Bronchial epithelial cell (primary cell): Measurements from ENCODE around the gene RBM47. TPM values are rescaled to one million over a fixed set of nuclear protein-coding genes. Genes with fewer than 3 reads are reported as not detected.
A peak's percentile ranks its signal among the peaks of the same experiment; 100 is the strongest.

ENCODE experiments used
- DNase-seq: peaks from one replicate; pipeline ENCODE4 v3.0.0-alpha.2; 2010; ENCODE audit warnings: low read depth
- FAIRE-seq: peaks from 2 replicates; lab custom pipeline; 2011; peaks lifted over from hg19 to GRCh38; lab: Jason Lieb, UNC
- H3K27me3 ChIP-seq: 2 replicates; pipeline ENCODE4 v1.5.1; 2011; ENCODE audit warnings: low read length; ENCODE audit not compliant: control insufficient read depth, insufficient read depth
- H3K36me3 ChIP-seq: 2 replicates; pipeline ENCODE4 v1.5.1; 2011; ENCODE audit warnings: low read length; ENCODE audit not compliant: control insufficient read depth, insufficient read depth
- H3K4me3 ChIP-seq: 2 replicates; pipeline ENCODE4 v1.5.1; 2011; ENCODE audit warnings: mild to moderate bottlenecking, low read depth, low read length, control low read depth
- total RNA-seq: library from RNA; depleted of rRNA; stranded (reverse); fragments of >200 nt; gene quantifications from 2 replicates; pipeline ENCODE4 v1.2.1, GENCODE V29; 2014
- TF ChIP-seq, protein P1 (sequence below): IDR thresholded peaks from 2 replicates; pipeline ENCODE4 v1.5.1; 2011; ENCODE audit warnings: mild to moderate bottlenecking, moderate library complexity, low read length, control low read depth, inconsistent platforms; ENCODE audit not compliant: insufficient read depth, severe bottlenecking

Gene RBM47
- total RNA-seq, 1 donor from 2014 or later: 35.0 TPM

DNA sequence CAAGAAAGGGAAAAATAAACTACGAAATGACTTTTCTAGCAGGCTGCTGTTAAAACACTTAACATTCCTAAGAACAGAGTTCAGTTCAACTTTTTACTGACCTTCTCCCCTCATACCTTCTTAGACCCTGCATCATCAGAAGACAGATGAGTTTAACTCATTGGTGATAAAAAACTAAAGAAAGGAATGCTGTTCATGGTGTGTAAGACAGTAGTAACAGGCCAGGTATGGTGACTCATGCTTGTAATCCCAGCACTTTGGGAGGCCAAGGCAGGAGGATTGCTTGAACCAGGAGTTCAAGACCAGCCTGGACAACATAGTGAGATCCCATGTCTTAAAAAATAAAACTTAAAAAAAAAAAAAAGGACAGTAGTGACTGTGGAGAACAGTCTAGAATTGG is 16.2 kb downstream of the RBM47 start:
- H3K27me3 ChIP-seq: no peaks in the 10 kb centered on the region
- H3K4me3 ChIP-seq: no peak overlapping the region
- FAIRE-seq: no peak
- no peak for DNase-seq
- TF ChIP-seq, protein P1, sequence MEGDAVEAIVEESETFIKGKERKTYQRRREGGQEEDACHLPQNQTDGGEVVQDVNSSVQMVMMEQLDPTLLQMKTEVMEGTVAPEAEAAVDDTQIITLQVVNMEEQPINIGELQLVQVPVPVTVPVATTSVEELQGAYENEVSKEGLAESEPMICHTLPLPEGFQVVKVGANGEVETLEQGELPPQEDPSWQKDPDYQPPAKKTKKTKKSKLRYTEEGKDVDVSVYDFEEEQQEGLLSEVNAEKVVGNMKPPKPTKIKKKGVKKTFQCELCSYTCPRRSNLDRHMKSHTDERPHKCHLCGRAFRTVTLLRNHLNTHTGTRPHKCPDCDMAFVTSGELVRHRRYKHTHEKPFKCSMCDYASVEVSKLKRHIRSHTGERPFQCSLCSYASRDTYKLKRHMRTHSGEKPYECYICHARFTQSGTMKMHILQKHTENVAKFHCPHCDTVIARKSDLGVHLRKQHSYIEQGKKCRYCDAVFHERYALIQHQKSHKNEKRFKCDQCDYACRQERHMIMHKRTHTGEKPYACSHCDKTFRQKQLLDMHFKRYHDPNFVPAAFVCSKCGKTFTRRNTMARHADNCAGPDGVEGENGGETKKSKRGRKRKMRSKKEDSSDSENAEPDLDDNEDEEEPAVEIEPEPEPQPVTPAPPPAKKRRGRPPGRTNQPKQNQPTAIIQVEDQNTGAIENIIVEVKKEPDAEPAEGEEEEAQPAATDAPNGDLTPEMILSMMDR: no peak
- H3K36me3 ChIP-seq: peaks cover 4% of the 10 kb centered on the region

DNA sequence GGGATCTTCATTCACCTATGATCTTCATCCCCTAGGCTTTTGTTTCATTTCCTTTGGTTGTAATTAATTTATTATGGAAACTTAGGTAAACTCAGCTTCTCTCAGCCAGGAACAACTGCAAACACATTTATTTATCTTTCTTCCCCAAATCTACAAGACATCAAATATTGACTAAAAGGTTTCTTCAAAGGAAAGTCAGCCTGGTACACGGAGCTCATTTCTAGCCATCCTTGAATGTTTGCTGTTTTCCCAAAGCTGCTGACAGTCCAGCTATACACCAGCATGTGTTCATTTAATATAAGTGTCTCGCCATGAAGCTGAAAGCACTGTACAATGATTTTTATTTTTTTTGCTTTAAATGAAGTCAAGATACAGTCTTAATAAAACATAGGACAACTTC is 16.8 kb downstream of the RBM47 start:
- DNase-seq: no peak
- no peak overlapping the region for H3K4me3 ChIP-seq
- TF ChIP-seq, protein P1: no peak
- peaks cover 4% of the 10 kb centered on the region for H3K36me3 ChIP-seq
- H3K27me3 ChIP-seq: no peaks in the 10 kb centered on the region
- FAIRE-seq: no peak

DNA sequence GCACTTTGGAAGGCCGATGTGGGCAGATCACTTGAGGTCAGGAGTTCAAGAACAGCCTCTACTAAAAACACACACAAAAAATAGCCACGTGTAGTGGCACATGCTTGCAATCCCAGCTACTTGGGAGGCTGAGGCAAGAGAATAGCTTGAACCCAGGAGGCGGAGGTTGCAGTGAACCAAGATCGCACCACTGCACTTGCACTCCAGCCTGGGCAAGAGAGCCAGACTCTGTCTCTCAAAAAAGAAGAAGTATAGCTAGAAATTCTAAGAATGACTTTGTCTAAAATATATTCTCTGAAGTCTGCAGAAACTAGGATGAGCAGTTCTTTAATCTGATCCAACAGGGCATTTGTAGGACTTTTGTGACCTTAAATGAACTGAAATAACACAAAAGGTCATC is 17.4 kb downstream of the RBM47 start:
- Histone ChIP-seq H3K36me3 (peaks cover 4% of the 10 kb centered on the region), H3K27me3 (no peaks in the 10 kb centered on the region), H3K4me3 (no peak overlapping the region)
- FAIRE-seq (no peak), DNase-seq (no peak)
- TF ChIP-seq, protein P1: no peak

DNA sequence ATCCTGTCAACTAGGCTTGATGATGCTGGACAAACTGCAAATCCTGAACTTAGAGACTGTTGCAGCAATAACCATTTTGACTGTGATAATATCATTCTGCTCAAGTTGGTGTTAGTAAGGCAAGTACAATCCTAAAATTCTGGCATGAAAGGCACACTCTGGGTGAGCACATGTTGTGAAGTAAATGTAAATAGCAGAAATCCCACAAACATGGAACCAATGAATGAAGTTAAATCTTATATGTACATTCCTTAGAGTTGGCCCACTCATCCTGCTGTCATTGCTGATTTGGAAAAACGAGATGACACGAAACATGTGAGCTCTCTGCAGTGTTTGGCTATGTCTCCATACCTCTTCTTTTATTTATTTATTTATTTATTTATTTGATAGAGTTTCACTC is 21.0 kb downstream of the RBM47 start:
- TF ChIP-seq, protein P1: no peak
- FAIRE-seq: no peak

DNA sequence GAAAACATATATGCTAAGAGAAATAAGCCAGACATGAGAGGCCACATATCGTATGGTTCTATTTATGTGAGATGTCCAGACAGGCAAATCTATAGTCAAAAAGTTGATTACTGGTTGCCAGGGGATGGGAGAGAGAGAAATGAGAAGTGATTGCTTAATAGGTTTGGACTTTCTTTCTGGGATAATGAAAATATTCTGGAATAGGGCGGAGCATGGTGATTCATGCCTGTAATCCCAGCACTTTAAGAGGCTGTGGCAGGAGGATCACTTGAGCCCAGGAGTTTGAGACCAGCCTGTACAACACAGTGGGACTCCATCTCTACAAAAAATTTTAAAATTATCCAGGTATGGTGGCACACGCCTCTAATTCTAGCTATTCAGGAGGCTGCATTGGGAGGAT is 22.4 kb downstream of the RBM47 start:
- Histone ChIP-seq H3K27me3 (no peaks in the 10 kb centered on the region), H3K4me3 (no peak overlapping the region), H3K36me3 (peaks cover 4% of the 10 kb centered on the region)
- DNase-seq (peak; percentile 60), FAIRE-seq (no peak)
- TF ChIP-seq, protein P1: no peak

More for the DNA sequence above, 21.0 kb downstream of the RBM47 start:
- Histone ChIP-seq H3K4me3 (no peak overlapping the region), H3K27me3 (no peaks in the 10 kb centered on the region), H3K36me3 (peaks cover 4% of the 10 kb centered on the region)
- no peak for DNase-seq

DNA sequence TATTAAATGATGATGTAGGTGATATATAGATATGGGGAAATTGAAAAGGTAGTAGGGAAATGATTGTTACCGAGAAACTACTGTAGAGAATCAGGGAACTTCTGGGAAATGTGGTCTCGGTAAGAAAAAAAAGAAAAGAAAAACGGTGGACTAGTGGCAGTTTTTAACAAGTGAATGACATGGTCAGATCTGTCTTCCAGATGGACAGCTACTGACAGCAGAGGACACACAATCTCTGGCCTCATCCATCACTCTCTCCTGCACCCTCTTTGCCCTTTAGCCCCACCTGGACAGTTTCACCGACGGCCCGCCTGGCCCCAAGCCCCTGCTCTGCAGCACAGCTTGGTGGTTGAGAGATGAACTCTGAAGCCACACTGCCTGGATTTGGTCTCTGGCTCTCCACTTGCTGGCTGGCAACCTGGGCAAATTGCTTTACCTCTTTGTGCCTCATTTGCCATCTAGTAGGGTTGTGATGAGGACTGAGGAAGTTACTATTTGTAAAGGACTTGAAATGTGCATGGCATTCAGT is 23.4 kb downstream of the RBM47 start:
- TF ChIP-seq, protein P1: no peak
- Histone ChIP-seq H3K4me3 (no peak overlapping the region), H3K27me3 (no peaks in the 10 kb centered on the region), H3K36me3 (peaks cover 4% of the 10 kb centered on the region)
- no peak for FAIRE-seq
- DNase-seq: no peak
